ENCODE results near the gene JARID2.

The JARID2 gene

DNA sequence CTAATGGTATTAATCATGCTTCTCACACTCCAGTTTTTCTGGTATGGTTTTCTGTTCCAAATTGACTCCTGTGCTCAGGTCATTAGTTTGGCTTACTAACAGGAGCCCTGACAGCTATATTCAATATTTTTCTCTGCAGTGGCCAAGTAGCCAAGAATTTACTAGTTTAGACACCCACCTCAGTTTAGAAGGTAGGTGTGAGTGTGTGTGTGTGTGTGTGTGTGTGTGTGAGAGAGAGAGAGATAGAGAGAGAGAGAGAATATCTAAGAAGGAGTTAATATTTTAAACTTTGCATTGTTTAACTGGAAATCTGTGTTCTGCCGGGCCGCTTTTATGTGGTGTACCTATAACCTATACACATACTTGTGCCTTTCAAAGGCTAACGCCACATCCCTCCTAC, 18.5 kb downstream of the JARID2 start:
- DNase-seq (ENCODE audit: low read depth, low spot score) = no peak

- DNase-seq (ENCODE audit: low read depth, low spot score) = no peak
Measured at GRCh38 chr6:15264902-15265761, 19.3 kb downstream of the JARID2 start.

- no peak for DNase-seq (ENCODE audit: low read depth, low spot score)
Measured at GRCh38 chr6:15265787-15266186, 19.9 kb downstream of the JARID2 start.

GRCh38 chr6:15266423-15266996, 20.6 kb downstream of the JARID2 start:
- DNase-seq (ENCODE audit: low read depth, low spot score) = no peak

DNA sequence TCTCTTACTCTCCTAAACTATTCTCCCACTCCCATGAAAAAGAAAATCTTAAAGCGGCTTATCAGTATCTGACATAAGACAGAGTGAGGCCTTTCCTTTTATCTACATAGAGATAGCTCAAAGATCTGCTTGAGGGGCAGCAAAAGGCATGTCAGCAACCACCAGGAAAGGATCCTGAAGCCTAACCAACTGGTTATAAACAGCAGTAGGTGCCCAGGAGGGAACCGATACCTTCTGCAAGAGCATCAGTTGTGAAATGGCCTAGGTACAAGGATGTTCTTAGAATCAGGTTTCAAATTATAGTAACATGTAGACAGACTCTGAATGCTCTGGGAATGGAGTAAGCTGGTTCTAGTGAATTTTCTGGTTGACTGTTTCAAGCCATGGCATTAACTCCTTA, 21.4 kb downstream of the JARID2 start:
- DNase-seq (ENCODE audit: low read depth, low spot score) = no peak

- no peak for DNase-seq (ENCODE audit: low read depth, low spot score)
Measured at GRCh38 chr6:15268137-15268908, 22.5 kb downstream of the JARID2 start.

GRCh38 chr6:15269011-15269410, 23.1 kb downstream of the JARID2 start:
- no peak for DNase-seq (ENCODE audit: low read depth, low spot score)

DNA sequence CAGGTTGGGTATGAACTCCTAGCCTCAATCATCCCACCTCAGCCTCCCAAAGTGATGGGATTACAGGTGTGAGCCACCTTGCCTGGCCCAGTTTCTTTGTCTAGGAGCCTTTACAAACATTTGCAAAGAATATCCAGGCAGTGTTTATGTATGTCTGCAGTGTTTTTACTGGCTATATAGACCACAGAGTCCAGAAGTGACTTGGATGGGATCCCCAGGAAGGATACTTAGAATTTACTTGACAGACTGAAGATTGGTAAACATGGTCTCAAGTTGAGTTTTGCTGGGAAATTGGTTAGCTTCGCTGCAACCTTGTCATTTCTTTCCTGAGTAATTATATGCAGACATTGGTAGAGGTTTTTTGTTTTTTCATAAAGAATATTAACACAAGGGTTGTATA, 23.8 kb downstream of the JARID2 start:
- no peak for DNase-seq (ENCODE audit: low read depth, low spot score)

DNA sequence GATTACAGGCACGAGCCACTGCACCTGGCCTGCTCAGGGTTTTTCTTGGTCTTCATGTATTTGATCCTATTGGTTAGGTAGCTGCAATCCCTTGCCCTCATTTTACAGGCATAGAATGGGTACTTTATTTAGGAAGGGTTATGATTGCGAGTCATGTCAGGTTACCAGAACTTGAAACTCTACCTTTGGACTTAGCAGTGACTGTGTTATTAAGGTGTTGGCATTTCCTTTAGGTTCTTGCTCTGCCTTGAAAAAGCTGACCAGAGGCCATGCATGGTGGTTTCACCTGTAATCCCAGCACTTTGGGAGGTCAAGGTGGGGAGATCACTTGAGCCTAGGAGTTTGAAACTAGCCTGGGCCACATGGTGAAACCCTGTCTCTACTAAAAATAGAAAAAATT, 24.5 kb downstream of the JARID2 start:
- DNase-seq (ENCODE audit: low read depth, low spot score) = no peak

- DNase-seq (ENCODE audit: low read depth, low spot score) = no peak
Measured at GRCh38 chr6:15272562-15272961, 26.7 kb downstream of the JARID2 start.

DNA sequence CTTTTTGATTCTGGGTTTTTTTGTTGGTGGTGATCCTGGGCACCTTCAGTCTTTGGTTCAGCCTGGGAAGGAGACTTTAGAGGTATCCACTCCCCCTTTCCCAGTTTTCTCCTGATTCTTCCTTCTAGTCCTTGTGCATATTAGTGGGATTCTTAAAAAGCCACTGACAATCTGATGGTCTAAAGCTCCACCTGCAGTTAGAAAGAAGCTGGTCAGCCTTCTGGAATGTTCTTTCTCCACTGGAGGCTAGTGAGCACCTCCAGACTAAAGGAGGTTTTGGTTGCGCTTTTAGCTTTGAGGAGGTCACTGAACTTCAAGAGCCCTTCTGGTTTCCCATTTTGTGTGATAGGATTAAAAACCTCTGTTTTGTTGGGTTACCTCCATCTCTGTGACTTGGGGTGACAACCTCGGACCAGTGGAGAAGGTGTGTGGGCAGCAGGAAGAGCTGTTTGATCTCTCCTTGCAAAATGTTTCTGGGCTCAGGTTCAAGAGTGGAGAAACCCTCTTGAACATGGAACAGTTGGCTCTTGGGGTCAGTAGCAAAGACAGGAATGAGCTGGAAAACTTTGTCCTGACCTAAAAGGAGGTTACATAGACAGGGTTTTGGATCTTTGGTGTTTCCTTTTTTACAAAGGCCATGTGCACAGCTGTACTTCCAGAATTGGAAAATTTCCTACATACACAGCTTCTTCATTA, 29.0 kb downstream of the JARID2 start:
- no peak for DNase-seq (ENCODE audit: low read depth, low spot score)

GRCh38 chr6:15276036-15276985, 30.4 kb downstream of the JARID2 start:
- DNase-seq (ENCODE audit: low read depth, low spot score) = no peak

DNA sequence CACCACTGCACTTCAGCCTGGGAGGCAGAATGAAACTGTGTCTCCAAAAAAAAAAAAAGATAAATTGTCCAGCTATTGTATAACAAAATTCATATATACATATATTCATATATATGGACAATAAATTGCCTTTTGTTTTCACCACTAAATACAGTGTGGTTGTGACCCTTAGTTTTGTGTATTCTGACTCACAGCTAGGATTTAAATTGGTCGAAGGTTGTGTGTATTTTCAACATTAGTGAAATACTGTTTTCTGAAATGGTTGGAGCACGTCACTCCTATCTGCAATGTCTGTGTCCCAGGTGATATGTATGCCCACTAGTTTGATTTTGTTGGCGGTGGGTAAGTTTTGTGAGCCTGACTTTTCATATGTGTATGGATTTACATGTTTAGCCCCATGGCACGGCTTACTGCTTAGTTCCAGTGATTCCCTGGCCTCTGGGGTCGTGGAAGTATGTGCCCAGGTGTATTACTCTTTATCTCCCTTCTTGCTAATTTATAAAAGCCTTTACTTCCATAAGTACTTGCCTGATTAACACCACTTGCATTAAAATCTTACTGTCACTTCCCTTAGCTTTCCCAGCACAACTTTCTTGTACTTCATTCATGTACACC, 33.3 kb downstream of the JARID2 start:
- no peak for DNase-seq (ENCODE audit: low read depth, low spot score)

DNA sequence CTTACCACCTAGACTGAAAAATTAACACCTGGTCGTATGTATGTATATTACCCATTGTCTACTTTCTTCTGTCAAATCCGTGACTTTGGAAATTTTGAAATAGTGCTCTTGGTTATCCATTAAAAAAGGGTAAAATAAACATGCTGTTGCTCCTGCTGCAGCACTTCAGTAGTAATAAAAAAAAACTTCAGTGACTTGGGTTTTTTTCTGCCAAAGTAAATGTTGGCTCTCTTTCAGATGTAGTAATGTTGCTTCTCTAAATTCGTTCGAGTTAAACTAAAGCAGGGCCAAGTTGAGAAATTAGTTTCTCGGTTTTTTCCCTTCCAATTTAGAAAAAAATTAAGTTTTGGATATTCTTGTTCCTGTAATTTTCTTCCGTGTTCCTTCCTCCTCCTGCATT, 34.2 kb downstream of the JARID2 start:
- no peak for DNase-seq (ENCODE audit: low read depth, low spot score)

GRCh38 chr6:15280961-15281360, 35.1 kb downstream of the JARID2 start:
- no peak for DNase-seq (ENCODE audit: low read depth, low spot score)

DNA sequence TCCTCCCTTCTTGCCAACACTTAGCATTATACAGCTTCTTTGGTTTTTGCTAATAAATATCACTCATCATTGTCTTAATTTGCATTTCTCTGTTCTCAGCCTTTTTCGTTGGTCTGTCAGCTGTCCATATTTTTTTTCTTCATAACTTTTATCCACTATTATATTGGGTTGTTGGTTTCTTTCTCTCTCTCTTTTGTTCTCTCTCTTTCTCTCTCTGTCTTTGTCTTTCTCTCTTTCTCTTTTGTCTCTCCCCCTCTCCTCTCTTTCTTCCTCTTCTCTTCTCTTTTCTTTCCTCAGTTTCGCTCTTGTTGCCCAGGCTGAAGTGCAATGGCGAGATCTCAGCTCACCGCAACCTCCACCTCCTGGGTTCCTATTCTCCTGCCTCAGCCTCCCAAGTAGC, 36.5 kb downstream of the JARID2 start:
- no peak for DNase-seq (ENCODE audit: low read depth, low spot score)

DNA sequence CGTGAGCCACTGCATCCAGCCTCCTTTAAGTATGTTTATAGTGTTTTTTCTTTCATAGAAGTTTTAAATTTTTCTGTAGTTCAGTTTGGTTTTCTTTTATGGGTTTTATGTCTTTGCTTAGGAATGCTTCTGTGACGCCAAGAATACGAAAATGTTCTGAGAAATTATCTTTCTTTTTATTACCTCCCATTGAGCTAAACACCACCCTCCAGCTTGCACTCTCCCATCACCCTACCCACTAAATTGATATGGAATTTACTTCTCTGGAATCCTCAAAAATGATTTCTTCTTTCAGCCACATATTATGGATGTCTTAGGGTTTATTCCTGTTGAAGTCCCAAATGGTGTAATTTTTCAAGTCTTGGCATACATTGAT, 38.1 kb downstream of the JARID2 start:
- DNase-seq (ENCODE audit: low read depth, low spot score) = no peak

DNA sequence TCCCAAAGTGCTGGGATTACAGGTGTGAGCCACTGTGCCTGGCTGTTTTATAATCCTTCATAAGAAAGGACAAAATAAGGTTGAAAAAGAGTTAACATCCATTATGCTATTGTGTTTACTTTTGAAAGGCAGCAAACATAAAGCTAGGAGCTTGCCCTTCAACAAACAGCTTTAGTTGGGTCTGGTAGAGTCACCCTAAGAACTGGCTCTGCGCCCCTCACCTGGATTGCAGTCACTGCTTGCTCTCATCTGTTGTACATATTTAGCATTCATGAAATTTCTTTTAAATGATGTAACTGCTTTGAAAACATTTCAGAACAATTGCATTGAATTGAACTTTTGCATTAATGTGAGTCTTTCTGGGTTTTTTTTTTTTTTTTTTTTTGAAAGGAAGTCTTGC, 38.9 kb downstream of the JARID2 start:
- DNase-seq (ENCODE audit: low read depth, low spot score) = no peak

GRCh38 chr6:15285682-15286294, 39.9 kb downstream of the JARID2 start:
- no peak for DNase-seq (ENCODE audit: low read depth, low spot score)

All from brain pericyte (primary cell).